Measurements from ENCODE around the gene SLC16A12. TPM values are rescaled to one million over a fixed set of nuclear protein-coding genes. Genes with fewer than 3 reads are reported as not detected.

Gene SLC16A12
- total RNA-seq, 1 experiment from 2014 or later: 0.09 TPM

GRCh38 chr10:89398003-89398749 lies 137.2 kb downstream of the SLC16A12 start:
- DNase-seq (ENCODE audit: unreplicated experiment): peak; percentile 9
- Mint-ChIP-seq H3K4me1 (ENCODE audit: insufficient read depth, unreplicated experiment) (no peaks in the 10 kb centered on the region), H3K36me3 (ENCODE audit: insufficient read depth, unreplicated experiment) (no peaks in the 10 kb centered on the region), H3K9me3 (ENCODE audit: unreplicated experiment) (no peaks in the 10 kb centered on the region), H3K27ac (ENCODE audit: low read depth, unreplicated experiment) (no peak overlapping the region), H3K27me3 (ENCODE audit: insufficient read depth, unreplicated experiment) (no peaks in the 10 kb centered on the region), H3K4me3 (ENCODE audit: unreplicated experiment) (no peak overlapping the region)
- TF ChIP-seq, protein P1, sequence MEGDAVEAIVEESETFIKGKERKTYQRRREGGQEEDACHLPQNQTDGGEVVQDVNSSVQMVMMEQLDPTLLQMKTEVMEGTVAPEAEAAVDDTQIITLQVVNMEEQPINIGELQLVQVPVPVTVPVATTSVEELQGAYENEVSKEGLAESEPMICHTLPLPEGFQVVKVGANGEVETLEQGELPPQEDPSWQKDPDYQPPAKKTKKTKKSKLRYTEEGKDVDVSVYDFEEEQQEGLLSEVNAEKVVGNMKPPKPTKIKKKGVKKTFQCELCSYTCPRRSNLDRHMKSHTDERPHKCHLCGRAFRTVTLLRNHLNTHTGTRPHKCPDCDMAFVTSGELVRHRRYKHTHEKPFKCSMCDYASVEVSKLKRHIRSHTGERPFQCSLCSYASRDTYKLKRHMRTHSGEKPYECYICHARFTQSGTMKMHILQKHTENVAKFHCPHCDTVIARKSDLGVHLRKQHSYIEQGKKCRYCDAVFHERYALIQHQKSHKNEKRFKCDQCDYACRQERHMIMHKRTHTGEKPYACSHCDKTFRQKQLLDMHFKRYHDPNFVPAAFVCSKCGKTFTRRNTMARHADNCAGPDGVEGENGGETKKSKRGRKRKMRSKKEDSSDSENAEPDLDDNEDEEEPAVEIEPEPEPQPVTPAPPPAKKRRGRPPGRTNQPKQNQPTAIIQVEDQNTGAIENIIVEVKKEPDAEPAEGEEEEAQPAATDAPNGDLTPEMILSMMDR (IDR thresholded peaks at IDR 0.05; ENCODE audit: unreplicated experiment): no peak
- intact Hi-C loops (cut with micrococcal nuclease): no loop called here
- ChIA-PET CTCF (no interaction called here), POLR2A (interaction anchor here (0.7 to 1.0 kb wide), 2 partner anchors 17 to 288 kb away, joined by 3 to 4 read pairs; no protein-coding TSS in a partner anchor)
- no TSS peak for BruUV-seq (replicated peaks)

GRCh38 chr10:89395141-89395540 lies 140.3 kb downstream of the SLC16A12 start:
- H3K9me3 Mint-ChIP-seq (ENCODE audit: unreplicated experiment): no peaks in the 10 kb centered on the region
- H3K4me3 Mint-ChIP-seq (ENCODE audit: unreplicated experiment): no peak overlapping the region
- DNase-seq (ENCODE audit: unreplicated experiment): no peak
- no peaks in the 10 kb centered on the region for H3K27me3 Mint-ChIP-seq (ENCODE audit: insufficient read depth, unreplicated experiment)
- ChIA-PET POLR2A (no interaction called here), CTCF (interaction anchor here (0.6 kb wide), 1 partner anchor 185 kb away, joined by 3 read pairs; no protein-coding TSS in a partner anchor)
- no peaks in the 10 kb centered on the region for H3K4me1 Mint-ChIP-seq (ENCODE audit: insufficient read depth, unreplicated experiment)
- no TSS peak for BruUV-seq (replicated peaks)
- H3K27ac Mint-ChIP-seq (ENCODE audit: low read depth, unreplicated experiment): no peak overlapping the region
- TF ChIP-seq, protein P1 (IDR thresholded peaks at IDR 0.05; ENCODE audit: unreplicated experiment): no peak
- intact Hi-C loops (cut with micrococcal nuclease): no loop called here
- no peaks in the 10 kb centered on the region for H3K36me3 Mint-ChIP-seq (ENCODE audit: insufficient read depth, unreplicated experiment)

DNA sequence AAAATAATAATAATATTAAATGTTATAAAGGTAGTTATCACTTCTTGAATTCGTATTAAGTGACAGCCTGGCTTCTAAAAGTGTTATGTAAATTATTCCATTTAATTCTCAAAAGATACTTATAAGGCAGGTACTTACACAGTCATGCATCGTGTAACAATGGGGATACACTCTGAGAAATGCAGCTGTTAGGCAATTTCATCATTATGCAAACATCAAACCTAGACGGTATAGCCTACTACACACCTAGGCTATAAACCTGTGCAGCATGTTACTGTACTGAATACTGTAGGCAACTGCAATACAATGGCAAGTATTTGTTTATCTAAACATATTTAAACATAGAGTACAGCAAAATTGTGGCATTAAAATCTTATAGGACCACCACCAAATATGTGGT lies 141.5 kb downstream of the SLC16A12 start:
- DNase-seq (ENCODE audit: unreplicated experiment): no peak
- intact Hi-C loops (cut with micrococcal nuclease): no loop called here
- Mint-ChIP-seq H3K27me3 (ENCODE audit: insufficient read depth, unreplicated experiment) (no peaks in the 10 kb centered on the region), H3K4me1 (ENCODE audit: insufficient read depth, unreplicated experiment) (no peaks in the 10 kb centered on the region), H3K4me3 (ENCODE audit: unreplicated experiment) (no peak overlapping the region), H3K27ac (ENCODE audit: low read depth, unreplicated experiment) (no peak overlapping the region), H3K36me3 (ENCODE audit: insufficient read depth, unreplicated experiment) (no peaks in the 10 kb centered on the region), H3K9me3 (ENCODE audit: unreplicated experiment) (no peaks in the 10 kb centered on the region)
- ChIA-PET POLR2A (interaction anchor here (0.9 to 3.1 kb wide), 6 partner anchors 9 to 142 kb away, joined by 3 to 51 read pairs (median 10); partner anchors contain the start of genes IFIT2, IFIT5 and LIPA), CTCF (no interaction called here)
- BruUV-seq (replicated peaks): no TSS peak
- TF ChIP-seq, protein P1 (IDR thresholded peaks at IDR 0.05; ENCODE audit: unreplicated experiment): no peak

GRCh38 chr10:89392974-89393373 lies 142.4 kb downstream of the SLC16A12 start:
- Mint-ChIP-seq H3K9me3 (ENCODE audit: unreplicated experiment) (no peaks in the 10 kb centered on the region), H3K27me3 (ENCODE audit: insufficient read depth, unreplicated experiment) (no peaks in the 10 kb centered on the region), H3K4me1 (ENCODE audit: insufficient read depth, unreplicated experiment) (no peaks in the 10 kb centered on the region), H3K27ac (ENCODE audit: low read depth, unreplicated experiment) (no peak overlapping the region), H3K4me3 (ENCODE audit: unreplicated experiment) (peak overlapping the region; percentile 77), H3K36me3 (ENCODE audit: insufficient read depth, unreplicated experiment) (no peaks in the 10 kb centered on the region)
- intact Hi-C loops (cut with micrococcal nuclease): loop anchor here (1.0 kb wide), 1 partner anchor 21 kb away; the partner anchor contains the start of gene IFIT5
- CTCF ChIA-PET: interaction anchor here (0.6 to 1.7 kb wide), 14 partner anchors 12 to 1892 kb away, joined by 3 to 7 read pairs (median 4); partner anchors contain the start of gene IFIT5
- BruUV-seq (replicated peaks): no TSS peak
- DNase-seq (ENCODE audit: unreplicated experiment): peak; percentile 48
- POLR2A ChIA-PET: interaction anchor here (0.6 to 3.1 kb wide), 20 partner anchors 10 to 1889 kb away, joined by 3 to 51 read pairs (median 4); partner anchors contain the start of genes IFIT2, IFIT3, IFIT5 and LIPA
- TF ChIP-seq, protein P1 (IDR thresholded peaks at IDR 0.05; ENCODE audit: unreplicated experiment): no peak

Measured in MCF 10A (cell line).